ENCODE measurements around the gene APRT. TPM values are rescaled to one million over a fixed set of nuclear protein-coding genes. Genes with fewer than 3 reads are reported as not detected.

Gene APRT
- total and polyA plus RNA-seq, 9 of the 15 experiments (the other 6 are each of a cell fraction or from before 2014, with no cell fraction given): 41.7 to 409 (median 146) TPM

GRCh38 chr16:88780142-88781062 is 31.3 kb downstream of the APRT start (continued):
- TF ChIP-seq ZNF592 (IDR thresholded peaks at IDR 0.05) (peak; percentile 76), DPF2 (IDR thresholded peaks at IDR 0.05) (peak; percentile 17; the same call in 1 of the 2 replicates), ZNF639 (CRISPR knock-in tag; conservative IDR thresholded peaks at IDR 0.05 in 1 of 2, IDR thresholded peaks at IDR 0.05 in 1 of 2) (no peak), IRF1 (CRISPR knock-in tag; IDR thresholded peaks at IDR 0.05; ENCODE audit: borderline replicate concordance) (no peak), CBFA2T3 (IDR thresholded peaks at IDR 0.05) (peak; percentile 38), EGR1 (conservative IDR thresholded peaks at IDR 0.05) (peak; percentile 45; the same call in 1 of the 2 replicates), FOXA3 (CRISPR knock-in tag; conservative IDR thresholded peaks at IDR 0.05 in 1 of 2, IDR thresholded peaks at IDR 0.05 in 1 of 2) (peak in 1 of 2 experiments; percentile 34; a peak in 1 of 4 replicates), MEF2A (IDR thresholded peaks at IDR 0.05; ENCODE audit: control insufficient read depth, low read depth, low read length) (no peak), MAZ (CRISPR knock-in tag; conservative IDR thresholded peaks at IDR 0.05 in 1 of 2, IDR thresholded peaks at IDR 0.05 in 1 of 2) (peak in 1 of 2 experiments; percentile 18; a peak in 1 of 4 replicates)
